Measurements from ENCODE around the gene KPNA6.

Gene KPNA6

DNA sequence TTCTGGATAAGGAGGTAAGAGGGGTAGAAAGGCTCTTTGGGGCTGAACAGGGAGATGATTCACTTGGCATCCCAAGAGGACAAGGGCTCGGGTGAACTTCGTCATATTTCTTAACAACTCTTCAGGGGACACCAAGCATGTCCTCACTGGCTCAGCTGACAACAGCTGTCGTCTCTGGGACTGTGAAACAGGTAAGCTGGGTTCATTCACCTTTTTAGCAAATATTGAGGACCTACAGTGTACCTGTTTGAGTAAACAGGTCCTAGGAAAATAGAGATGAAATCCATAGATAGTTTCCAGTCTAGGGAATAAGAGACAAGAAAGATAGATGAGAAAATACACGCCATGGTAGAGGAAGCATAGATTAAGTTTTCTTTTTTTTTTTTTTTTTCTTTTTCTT lies 116.4 kb downstream of the KPNA6 start:
- Histone ChIP-seq H4K20me1 (ENCODE audit: insufficient read depth, low read length) (no peaks in the 10 kb centered on the region), H3K27me3 (ENCODE audit: insufficient read depth, low read length) (no peaks in the 10 kb centered on the region), H3K4me3 (ENCODE audit: low read depth, low read length, poor library complexity, severe bottlenecking) (no peak overlapping the region), H3K9me2 (ENCODE audit: low read depth, low read length) (no peaks in the 10 kb centered on the region), H3K9ac (ENCODE audit: low read length) (no peak overlapping the region), H3K36me3 (ENCODE audit: insufficient read depth, low read length) (peaks cover 49% of the 10 kb centered on the region), H2AFZ (ENCODE audit: low read length) (no peak overlapping the region), H3F3A (ENCODE audit: insufficient read depth, low read length) (no peaks in the 10 kb centered on the region), H3K4me1 (ENCODE audit: insufficient read depth, low read length, severe bottlenecking) (peaks cover 31% of the 10 kb centered on the region), H3K27ac (ENCODE audit: low read depth, low read length, poor library complexity, severe bottlenecking) (no peak overlapping the region), H3K4me2 (ENCODE audit: low read length) (no peak overlapping the region), H3K79me2 (ENCODE audit: insufficient read depth, low read length) (peaks cover 15% of the 10 kb centered on the region), H3K9me3 (ENCODE audit: low read length) (no peaks in the 10 kb centered on the region)
- no peak for TF ChIP-seq EZH2 (IDR thresholded peaks at IDR 0.05; ENCODE audit: borderline replicate concordance, low read length)
- TF ChIP-seq, protein P1, sequence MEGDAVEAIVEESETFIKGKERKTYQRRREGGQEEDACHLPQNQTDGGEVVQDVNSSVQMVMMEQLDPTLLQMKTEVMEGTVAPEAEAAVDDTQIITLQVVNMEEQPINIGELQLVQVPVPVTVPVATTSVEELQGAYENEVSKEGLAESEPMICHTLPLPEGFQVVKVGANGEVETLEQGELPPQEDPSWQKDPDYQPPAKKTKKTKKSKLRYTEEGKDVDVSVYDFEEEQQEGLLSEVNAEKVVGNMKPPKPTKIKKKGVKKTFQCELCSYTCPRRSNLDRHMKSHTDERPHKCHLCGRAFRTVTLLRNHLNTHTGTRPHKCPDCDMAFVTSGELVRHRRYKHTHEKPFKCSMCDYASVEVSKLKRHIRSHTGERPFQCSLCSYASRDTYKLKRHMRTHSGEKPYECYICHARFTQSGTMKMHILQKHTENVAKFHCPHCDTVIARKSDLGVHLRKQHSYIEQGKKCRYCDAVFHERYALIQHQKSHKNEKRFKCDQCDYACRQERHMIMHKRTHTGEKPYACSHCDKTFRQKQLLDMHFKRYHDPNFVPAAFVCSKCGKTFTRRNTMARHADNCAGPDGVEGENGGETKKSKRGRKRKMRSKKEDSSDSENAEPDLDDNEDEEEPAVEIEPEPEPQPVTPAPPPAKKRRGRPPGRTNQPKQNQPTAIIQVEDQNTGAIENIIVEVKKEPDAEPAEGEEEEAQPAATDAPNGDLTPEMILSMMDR (IDR thresholded peaks at IDR 0.05; ENCODE audit: low read length), result no peak
